ENCODE measurements around the gene FUCA1.

DNA sequence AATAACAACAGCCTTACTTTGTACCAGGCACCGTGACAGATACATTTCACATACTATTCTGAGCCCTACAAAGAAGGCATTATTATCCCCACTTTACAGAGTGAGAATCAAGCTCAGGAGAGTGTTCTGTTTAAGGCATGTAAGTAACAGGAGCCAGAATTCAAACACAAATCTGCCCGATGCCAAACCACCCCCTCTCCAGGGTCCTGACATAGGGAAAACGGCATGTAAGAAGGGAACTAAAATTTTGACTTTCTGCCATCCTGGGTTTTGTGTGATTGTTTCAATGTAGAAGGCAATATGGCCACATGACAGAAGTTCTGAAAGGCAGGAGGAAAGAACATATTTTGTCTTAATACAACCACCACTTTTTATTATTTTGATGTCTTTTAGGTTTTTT is 5.5 kb downstream of the FUCA1 start:
- TF ChIP-seq, protein P1, sequence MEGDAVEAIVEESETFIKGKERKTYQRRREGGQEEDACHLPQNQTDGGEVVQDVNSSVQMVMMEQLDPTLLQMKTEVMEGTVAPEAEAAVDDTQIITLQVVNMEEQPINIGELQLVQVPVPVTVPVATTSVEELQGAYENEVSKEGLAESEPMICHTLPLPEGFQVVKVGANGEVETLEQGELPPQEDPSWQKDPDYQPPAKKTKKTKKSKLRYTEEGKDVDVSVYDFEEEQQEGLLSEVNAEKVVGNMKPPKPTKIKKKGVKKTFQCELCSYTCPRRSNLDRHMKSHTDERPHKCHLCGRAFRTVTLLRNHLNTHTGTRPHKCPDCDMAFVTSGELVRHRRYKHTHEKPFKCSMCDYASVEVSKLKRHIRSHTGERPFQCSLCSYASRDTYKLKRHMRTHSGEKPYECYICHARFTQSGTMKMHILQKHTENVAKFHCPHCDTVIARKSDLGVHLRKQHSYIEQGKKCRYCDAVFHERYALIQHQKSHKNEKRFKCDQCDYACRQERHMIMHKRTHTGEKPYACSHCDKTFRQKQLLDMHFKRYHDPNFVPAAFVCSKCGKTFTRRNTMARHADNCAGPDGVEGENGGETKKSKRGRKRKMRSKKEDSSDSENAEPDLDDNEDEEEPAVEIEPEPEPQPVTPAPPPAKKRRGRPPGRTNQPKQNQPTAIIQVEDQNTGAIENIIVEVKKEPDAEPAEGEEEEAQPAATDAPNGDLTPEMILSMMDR (IDR thresholded peaks at IDR 0.05), result no peak
- TF ChIP-seq POLR2A (IDR thresholded peaks at IDR 0.05), result no peak
